ENCODE data around the gene RGS9.
"Not testable (repeated sequence)": the region's sequence is repeated elsewhere in the genome, so short reads cannot be mapped to it uniquely, and the experiment has no call there.

Gene RGS9

DNA sequence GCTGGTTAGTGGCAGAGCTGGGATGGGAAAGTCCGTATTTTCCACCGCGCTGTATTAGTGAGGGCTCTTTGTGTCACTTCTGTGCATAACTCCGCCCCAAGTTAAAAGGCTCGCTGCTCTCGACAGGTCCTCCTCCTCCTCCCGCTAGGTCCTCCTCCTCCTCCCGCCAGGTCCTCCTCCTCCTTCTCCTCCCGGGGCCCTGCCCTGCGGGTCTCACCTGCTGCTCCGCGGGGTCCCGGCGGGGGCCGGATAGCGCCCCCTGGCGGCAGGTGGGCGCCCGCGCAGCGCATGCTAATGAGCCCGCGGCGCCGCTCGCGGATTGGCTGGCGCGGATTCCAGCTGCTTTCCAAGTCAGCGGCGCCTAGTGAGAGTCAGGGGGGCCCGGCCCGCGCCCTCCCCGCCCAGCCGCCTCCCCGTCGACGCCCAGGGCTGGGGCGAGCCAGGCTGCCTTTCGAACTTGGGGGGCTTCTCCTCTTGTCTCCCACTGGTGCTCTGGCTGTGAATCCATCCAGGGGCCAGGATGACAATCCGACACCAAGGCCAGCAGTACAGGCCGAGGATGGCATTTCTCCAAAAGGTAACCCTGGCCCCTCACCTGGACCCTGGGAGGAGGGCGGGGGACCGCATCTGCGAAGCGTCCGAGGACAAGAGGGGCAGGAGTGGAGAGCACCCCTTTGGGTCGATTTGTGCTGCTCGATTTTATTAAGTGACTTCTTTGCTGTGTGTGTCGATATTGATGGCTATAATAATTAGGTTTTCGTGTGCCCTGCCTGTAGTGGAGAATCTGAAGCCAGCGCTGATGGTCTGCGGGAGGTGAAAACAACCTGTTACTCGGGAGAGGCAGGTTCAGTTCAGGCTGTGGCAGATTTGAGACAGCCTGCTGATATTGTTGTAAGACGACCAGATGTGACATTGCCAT lies at the start of gene RGS9:
Gene RGS9, plus strand, starts transcription at position 350 of the 919 bp plus-strand sequence. Its CDS starts 171 bp downstream, at position 521.
- FAIRE-seq = no peak

DNA sequence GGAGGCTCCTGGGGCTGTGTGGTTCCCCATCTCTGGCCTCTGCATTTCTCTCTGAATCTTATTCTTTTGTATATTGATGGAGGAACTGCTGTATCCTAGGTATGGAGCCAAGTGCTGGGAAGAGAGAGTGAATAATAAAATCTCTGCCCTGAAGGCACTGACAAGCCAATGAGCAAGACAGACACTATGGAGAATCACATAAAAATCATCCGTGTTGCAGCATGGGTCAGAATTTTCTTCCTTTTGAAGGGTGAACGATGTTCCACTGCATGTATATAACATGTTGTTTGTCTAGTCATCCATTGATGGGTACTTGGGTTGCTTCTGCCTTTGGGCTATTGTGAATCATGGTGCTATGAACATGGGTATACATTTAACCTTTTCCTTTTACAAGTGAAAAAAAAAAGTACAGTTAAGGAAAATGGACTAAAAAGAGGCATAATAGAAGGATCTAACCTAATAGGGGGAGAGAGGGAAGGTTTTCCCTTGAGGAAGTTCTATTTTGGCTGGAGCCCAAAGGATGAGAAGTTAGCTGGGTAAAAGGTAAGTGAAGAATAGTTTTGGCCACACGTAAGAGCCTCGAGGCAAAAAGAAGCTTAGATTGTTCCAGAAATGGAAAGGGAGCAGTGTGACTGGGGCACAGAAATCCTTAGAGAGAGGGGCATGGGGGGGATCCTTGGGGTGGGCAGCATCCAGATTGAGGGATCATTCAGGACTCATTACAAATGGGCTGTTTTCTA lies 48.4 kb upstream of the RGS9 start:
- no peak for FAIRE-seq

DNA sequence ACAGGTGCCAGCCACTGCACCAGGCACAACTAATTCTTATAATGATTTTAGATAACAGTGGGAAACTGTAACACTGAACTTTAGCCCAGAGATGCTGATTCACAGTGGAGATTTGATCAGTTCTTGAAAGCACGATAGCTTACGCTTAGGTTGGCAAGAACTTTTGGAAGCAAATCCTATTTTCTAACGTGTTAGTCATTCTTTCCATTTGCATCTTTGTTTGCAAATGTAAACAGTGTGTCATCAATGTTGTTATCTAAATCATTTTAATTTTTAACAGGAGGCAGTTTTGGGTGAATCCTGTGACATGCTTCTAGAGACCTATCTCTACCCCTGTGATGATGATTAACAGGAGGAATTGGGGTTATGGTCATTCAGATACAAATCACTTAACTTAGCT lies 44.9 kb upstream of the RGS9 start:
- no peak for FAIRE-seq

DNA sequence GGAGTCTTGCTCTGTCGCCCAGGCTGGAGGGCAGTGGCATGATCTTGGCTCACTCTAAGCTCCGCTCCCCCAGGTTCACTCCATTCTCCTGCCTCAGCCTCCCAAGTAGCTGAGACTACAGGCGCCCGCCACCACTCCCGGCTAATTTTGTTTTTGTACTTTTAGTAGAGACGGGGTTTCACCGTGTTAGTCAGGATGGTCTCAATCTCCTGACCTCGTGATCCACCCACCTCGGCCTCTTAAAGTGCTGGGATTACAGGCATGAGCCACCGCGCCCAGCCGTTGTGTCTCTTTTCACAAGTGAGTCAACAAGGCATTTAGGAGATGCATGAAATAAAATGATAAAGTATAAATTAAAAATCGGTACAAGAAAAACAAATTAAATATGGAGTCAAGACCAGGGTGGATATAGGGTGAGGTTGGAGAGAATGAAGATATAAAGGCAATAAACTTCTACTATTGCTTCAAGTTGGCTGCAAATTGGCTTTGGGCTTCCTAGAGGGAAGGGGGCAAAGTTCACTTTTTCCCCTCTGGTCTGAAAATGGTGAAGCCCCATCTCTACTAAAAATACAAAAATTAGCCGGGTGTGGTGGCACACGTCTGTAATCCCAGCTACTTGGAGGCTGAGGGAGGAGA lies 44.3 kb upstream of the RGS9 start:
- not testable (repeated sequence) for FAIRE-seq

DNA sequence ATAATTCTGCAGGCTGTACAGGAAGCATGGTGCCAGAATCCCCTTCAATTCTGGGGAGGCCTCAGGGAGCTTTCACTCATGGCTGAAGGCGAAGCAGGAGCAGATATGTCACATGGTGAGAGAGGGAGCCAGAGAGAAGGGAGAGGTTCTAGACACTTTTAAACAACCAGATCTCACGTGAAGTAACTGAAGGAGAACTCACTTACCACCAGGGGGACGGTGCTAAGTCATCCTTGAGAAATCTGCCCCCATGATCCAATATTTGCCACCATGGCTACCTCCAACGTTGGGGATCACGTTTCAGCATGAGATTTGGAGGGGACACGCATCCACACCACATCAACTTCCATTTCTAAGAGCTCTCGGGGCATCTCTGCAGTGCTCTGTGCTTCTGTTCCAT lies 43.2 kb upstream of the RGS9 start:
- no peak for FAIRE-seq

DNA sequence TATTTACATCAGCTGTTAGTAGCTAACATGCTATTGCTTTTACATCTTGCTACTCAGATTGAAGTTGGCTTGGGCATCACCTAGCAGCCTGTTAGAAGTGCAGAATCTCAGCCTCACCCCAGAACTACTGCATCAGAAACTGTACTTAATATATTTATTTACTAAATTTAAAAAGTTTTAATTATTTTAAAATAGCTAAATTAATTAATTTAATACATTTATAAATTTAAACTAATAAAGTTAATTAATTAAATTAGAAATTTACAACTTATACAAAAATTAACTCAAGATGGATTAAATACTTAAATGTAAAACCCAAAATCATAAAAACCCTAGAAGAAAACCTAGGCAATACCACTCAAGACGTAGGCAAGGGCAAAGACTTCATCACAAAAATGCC lies 41.7 kb upstream of the RGS9 start:
- FAIRE-seq = no peak

DNA sequence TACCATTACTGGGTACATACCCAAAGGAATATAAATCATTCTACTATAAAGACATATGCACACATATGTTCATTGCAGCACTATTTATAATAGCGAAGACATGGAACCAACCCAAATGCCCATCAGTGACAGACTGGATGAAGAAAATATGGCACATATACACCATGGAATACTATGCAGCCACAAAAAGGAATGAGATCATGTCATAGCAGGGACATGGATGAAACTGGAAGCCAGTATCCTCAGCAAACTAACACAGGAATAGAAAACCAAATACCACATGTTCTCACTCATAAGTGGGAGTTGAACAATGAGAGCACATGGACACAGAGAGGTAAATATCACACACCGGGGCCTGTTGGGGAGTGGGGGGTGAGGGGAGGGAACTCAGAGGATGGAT lies 40.8 kb upstream of the RGS9 start:
- FAIRE-seq = not testable (repeated sequence)

DNA sequence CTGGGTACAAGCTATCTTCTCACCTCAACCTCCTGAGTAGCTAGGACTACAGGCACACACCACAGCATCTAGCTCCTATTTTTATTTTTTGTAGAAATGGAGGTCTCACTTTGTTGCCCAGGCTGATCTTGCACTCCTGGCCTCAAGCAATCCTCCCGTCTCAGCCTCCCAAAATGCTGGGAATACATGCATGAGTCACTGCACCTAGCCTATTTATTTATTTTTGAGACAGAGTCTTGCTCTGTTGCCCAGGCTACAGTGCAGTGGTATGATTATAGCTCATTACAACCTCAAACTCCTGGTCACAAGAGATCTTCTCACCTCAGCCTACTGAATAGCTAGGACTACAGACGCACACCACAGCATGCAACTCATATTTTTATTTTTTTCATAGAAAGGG lies 40.1 kb upstream of the RGS9 start:
- FAIRE-seq = no peak

DNA sequence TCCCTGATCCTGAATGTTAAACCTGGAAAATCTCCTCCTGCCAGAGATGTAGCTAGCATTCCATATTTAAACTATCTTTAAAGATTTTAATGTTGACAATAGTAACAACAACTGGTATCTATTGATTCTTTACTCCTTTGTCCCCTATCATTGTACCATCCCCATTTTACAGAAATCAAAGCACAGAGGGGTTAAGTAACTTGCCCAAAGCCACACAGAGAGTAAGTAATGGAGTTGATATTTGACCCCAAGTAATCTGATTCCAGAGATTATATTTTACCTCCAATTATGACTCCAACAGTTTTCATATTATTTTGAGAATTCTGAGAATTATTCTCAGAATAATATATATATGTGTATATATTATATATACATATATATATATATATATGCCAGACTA lies 37.7 kb upstream of the RGS9 start:
- FAIRE-seq = no peak

DNA sequence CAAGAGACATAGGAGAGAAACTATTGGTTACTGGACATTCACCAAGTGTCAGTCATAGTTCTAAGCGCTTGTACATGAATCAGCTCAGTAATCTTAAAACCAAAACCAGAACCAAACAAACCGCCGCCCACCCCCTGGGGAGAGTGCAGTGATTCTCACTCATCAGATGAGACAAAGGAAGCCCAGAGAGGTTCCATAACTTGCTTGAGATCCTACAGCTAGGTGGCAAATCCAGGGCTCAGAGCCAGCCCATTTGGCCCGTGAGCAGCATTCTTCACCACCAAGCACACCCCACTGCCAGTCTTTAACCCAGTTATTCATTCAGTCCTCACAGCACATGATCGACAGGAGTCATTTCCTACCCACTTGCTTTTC lies 37.2 kb upstream of the RGS9 start:
- FAIRE-seq = no peak

DNA sequence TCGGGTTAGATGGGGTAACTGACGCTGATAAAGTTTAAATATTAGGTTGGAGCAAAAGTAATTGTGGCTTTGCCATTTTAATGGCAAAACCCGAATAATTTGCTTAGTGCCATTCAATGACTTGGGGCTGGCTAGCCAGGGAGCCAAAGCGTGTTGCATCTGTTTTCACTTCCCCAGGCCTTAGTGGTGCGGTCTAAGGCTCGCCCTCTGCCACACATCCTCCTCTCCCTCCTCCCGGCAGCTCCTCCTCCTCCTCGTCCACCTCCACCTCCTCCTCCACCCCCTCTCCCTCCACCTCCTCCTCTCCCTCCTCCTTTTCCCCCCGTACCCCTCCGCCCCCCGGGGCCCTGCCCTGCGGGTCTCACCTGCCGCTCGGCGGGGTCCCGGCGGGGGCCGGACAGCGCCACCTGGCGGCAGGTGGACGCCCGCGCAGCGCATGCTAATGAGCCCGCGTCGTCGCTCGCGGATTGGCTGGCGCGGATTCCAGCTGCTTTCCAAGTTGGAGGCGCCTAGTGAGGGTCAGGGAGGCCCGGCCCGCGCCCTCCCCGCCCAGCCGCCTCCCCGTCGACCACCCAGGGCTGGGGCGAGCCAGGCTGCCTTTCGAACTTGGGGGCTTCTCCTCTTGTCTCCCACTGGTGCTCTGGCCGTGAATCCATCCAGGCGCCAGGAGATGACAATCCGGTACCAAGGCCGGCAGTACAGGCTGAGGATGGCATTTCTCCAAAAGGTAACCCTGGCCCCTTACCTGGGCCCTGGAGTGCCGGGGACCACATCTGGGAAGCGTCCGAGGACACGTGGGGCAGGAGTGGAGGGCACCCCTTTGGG lies 36.6 kb upstream of the RGS9 start:
- FAIRE-seq = no peak

DNA sequence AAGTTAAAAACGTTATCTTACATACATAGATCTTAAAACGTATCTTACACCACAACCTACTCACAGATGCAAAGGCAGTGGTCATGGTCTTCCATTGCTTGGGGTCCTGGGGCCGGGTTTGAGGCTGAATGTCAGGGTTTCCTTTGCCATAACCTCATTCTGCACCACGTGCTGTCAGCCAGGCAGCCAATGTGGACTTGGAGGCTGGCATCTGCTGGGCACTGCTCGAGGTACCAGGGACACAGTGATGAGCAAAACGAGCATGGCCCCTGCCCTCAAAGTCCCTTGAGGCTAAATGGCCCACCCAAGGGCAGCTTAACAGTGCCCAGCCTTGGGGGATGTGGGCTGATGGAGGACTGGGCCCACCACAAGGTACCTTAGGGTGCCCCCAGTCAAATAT lies 35.8 kb upstream of the RGS9 start:
- no peak for FAIRE-seq

DNA sequence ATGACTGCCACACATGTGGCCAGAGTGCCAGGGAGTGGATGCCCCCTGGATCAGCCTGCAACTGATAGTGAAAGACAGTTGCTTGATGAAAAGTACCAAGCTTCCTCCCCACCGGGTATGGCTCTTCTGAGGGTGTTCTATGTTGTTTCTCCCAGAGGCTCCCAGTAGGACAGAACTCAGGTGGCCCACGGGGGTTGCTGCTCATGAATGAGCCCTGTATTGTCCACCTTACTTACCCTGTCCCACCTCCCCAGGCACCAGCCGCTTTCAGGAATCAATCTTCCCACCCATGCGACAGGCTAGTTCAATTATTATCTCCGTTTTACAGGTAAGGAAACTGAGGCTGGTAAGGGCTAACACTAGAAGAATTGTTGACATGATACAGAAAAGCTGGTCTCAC lies 34.9 kb upstream of the RGS9 start:
- no peak for FAIRE-seq

DNA sequence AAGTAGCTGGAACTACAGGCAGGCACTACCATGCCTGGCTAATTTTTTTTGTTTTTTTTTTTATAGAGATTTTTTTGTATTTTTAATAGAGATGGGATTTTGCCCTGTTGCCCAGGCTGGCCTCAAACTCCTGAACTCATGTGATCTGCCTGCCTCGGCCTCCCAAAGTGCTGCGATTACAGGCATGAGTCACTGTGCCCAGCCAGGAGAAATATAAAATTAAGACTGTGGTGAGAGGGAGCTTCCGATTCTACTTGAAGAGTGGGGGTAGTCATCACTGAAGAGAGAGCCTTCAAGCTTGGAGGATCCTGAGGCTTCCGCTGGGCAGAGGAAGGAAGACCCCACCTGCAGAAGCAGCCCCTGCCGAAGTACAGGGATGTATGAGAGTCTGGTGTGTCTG lies 34.4 kb upstream of the RGS9 start:
- no peak for FAIRE-seq

DNA sequence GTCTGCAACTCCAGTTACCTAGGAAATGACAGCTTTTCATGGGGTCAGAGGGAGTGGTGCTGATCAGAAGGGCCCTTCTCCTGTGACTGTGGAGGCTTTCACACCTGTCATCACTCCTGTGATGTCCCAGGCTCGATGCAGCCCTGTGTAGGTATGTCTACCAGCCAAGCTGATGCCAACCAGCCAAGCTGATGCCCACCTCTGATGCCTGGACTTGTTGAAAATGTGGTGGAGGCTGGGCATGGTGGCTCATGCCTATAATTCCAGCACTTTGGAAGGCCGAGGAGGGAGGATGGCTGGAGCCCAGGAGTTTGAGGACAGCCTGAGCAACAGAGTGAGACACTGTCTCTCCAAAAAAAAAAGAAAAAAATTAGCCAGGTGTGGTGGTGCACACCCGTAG lies 33.7 kb upstream of the RGS9 start:
- no peak for FAIRE-seq

DNA sequence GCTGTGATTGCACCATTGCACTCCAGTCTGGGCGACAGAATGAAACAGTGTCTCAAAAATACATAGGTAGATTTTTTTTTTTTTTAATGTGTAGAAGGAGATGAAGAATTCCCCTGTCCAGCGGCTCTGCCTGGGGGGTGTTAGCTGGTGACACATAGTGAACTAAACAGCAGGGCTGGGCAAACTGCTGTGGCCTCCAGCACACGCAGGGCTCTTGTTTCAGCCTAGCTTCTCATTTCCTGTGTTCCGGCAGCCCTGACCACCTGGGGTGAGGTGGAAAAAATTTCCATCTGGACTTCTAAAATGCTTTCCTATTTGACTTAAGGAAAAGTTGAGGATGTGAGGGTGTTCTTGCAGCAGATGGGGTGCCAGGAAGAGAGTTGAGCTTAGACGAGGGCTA lies 33.3 kb upstream of the RGS9 start:
- FAIRE-seq = no peak

DNA sequence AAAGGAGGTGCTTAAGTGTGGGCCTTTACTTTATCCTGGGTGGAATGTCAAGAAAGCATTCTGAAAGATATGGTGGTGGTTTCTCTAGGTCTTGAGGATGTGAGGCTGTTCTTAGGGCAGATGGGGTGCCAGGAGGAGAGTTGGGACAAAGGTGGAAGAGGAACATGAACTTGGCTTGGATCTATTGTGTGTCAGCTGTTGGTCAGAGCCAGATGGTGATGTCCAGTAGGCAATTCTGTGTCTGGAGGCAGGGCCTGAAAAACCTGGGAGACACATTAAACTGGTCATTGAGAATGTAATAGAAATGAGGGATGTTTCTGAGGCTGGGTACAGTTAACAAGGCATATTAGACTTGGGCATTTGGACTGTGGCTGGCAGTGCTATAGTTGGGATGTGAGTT lies 32.6 kb upstream of the RGS9 start:
- no peak for FAIRE-seq

DNA sequence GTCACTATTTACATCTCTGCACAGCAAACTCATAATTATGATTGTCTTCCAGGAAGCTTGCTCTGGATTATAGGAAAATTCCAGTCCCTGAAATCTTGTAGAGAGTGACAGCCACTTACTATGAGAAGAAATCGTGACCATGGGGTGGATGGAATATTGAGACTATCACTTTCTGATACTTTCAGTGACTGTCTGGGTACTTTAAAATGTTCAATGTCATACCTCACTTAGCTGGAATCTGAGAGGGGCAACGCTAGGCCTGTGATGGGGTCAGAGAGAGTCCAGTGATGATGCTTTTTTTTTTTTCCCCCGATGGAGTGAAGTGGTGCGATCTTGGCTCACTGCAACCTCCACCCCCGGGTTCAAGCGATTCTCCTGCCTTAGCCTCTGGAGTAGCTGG lies 32.2 kb upstream of the RGS9 start:
- no peak for FAIRE-seq

DNA sequence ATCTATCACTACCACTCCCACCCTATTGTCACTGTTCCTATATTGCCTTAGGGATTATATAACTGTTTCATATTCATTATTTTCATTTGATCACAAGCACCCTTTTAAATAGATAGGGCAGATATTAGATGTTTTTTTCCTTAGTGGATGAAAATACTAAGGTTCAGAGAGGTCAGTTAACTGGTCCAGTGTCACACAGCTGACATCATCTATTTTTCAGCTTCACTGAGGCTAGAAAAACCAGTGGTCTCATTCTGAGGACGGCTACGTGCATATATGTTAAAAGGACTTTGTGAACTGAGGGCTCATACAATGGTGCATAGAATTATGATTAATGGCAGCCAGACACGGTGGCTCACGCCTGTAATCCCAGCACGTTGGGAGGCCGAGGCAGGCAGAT lies 29.0 kb upstream of the RGS9 start:
- no peak for FAIRE-seq

DNA sequence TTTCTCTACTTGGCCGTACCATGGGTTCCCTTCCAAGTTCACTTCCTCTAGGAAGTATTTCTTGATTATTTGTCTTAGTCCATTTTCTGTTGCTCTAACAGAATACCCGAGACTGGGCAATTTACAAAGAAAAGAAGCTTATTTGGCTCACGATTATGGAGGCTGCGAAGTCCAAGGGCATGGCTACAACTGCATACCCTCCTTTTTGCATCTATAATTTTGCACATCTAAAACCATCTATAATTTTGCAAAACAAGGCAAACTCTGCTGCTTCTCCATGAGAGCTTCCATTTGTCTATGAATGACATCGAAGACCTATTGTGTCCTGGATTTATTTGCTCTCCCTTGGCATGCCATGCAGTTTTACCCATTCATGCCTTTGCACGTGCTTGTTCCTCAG lies 27.6 kb upstream of the RGS9 start:
- FAIRE-seq = no peak

DNA sequence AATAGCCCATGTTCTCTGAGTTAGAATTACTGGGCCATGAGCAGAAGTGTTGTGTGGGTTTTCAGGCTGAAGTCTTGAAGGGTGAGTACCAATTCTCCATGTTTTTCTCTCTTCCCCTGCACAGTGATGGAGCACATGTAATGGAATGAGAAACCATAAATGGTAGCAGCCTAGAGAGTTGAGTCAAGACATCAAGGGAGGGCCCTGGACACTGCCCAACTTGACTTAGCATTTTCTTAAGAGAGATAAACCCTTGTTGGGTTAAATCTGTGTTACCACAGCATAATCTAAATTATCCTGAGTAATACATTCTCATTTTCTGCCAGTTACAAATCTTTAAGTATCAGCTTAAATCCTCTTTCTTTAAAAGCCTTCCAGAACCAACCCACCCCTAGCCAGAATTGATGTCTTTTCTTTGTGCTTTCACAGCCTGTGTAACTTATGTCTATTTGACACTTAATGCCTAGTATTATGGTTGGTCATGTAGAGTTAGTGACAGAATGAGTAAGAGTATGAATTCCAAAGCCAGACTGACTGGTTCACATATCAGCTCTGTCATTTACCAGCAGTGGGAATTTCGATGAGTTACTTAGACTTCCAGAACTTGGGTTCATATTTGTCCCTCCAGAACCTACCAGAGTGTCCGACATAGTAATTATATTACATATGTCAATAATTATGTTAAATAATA lies 27.0 kb upstream of the RGS9 start:
- FAIRE-seq = no peak

DNA sequence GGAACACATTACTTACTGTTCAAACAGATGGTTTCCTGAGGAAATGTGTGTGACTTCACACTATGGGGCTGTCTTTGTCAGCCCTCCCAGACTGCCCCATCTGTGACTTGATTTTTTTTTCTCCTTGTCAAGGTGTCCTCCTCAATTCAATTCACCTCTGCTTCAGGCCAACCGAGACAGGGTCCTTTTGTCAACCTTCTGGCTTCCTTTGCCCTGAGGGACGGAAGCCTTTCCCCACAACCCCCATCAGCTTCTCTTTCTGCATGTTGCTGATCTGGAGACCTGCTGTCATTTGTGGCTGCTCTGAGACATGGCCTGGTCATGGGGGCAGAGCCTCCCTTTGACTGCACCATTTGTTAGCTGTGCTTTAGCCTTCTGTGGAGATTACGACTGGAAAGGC lies 21.3 kb upstream of the RGS9 start:
- FAIRE-seq = no peak
